ENCODE measurements around the gene BASP1.

DNA sequence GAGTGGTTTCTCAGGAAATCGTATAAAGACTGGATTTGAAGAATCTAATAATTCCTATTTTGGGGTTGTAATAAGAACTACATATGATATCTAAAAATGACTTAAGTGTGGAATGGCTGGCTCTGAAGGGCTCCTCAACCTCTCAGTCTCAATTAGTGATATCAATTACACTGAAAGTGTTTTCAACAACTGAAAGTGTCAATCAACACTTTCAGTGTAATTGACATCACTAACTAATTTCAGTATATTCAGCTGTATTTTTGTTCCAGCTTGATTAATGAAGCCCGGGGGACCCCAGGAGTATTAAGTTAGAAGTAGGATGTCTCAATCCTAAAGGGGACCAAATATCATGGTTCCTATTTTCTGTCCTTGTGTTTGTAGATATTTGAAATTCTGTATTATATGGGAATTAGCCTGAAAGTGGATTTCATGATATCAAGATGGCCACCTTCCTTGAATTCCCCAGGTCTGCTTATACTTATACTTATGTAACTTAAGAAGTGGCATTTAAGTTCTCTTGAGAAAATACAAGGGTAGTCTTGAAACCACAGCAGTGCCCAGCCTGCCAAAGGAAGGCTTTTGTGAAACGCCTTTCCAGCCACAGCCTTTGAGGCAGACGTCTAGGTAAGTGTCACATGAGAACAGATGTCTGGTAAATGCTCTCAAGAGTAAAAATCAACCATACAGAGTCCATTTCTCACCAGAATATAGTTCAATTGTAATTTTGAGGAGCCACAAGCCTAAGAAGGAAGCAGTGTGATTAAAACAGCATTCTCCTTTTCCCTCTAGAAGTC, 4.6 kb downstream of the BASP1 start:
- TF ChIP-seq ZFP30 (CRISPR knock-in tag; IDR thresholded peaks at IDR 0.05), result no peak
- TF ChIP-seq, protein P1, sequence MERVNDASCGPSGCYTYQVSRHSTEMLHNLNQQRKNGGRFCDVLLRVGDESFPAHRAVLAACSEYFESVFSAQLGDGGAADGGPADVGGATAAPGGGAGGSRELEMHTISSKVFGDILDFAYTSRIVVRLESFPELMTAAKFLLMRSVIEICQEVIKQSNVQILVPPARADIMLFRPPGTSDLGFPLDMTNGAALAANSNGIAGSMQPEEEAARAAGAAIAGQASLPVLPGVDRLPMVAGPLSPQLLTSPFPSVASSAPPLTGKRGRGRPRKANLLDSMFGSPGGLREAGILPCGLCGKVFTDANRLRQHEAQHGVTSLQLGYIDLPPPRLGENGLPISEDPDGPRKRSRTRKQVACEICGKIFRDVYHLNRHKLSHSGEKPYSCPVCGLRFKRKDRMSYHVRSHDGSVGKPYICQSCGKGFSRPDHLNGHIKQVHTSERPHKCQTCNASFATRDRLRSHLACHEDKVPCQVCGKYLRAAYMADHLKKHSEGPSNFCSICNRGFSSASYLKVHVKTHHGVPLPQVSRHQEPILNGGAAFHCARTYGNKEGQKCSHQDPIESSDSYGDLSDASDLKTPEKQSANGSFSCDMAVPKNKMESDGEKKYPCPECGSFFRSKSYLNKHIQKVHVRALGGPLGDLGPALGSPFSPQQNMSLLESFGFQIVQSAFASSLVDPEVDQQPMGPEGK (CRISPR knock-in tag; IDR thresholded peaks at IDR 0.05; ENCODE audit: borderline replicate concordance), result no peak
